HepG2 (cell line): ENCODE results near the gene FDPS. TPM values are rescaled to one million over a fixed set of nuclear protein-coding genes. Genes with fewer than 3 reads are reported as not detected.

ENCODE experiments used
- ADNP ChIP-seq: sonication (generic); formaldehyde crosslinking; IDR thresholded peaks from 2 replicates; pipeline ENCODE4 v1.4.0; 2020; ENCODE audit warnings: missing genetic modification reagents
- ETV6 ChIP-seq: sonication (generic); formaldehyde crosslinking; conservative IDR thresholded peaks from 2 replicates; pipeline ENCODE4 v1.4.0; 2020; ENCODE audit warnings: missing genetic modification reagents
- GABPB1 ChIP-seq: IDR thresholded peaks from 2 replicates; pipeline ENCODE4 v1.6.1; 2016; ENCODE audit warnings: mild to moderate bottlenecking, missing genetic modification reagents, moderate library complexity, missing compliant biosample characterization
- HNRNPK ChIP-seq: fragments of 200-400 bp; formaldehyde crosslinking; IDR thresholded peaks from 2 replicates; pipeline ENCODE4 v1.6.1; 2018; ENCODE audit warnings: low read length, low read depth, moderate library complexity, mild to moderate bottlenecking; ENCODE audit not compliant: poor library complexity, severe bottlenecking
- MED1 ChIP-seq: sonication (generic); formaldehyde crosslinking; IDR thresholded peaks from 2 replicates; pipeline ENCODE4 v1.4.0; 2020; ENCODE audit warnings: missing genetic modification reagents
- MNT ChIP-seq: fragments of 450-650 bp; IDR thresholded peaks from 2 replicates; pipeline ENCODE4 v1.6.1; 2016
- RNF219 ChIP-seq: sonication (generic); formaldehyde crosslinking; IDR thresholded peaks from 2 replicates; pipeline ENCODE4 v1.5.0; 2020; ENCODE audit warnings: mild to moderate bottlenecking, missing genetic modification reagents
- SMC3 ChIP-seq: IDR thresholded peaks from 2 replicates; pipeline ENCODE4 v1.6.1; 2011; ENCODE audit warnings: low read length, improper control_type of control experiment
- TFE3 ChIP-seq: IDR thresholded peaks from 2 replicates; pipeline ENCODE4 v1.6.1; 2016
- ZNF235 ChIP-seq: sonication (generic); formaldehyde crosslinking; IDR thresholded peaks from 2 replicates; pipeline ENCODE4 v1.8.1; 2023; ENCODE audit warnings: mild to moderate bottlenecking, missing genetic modification reagents, borderline replicate concordance
- ZNF367 ChIP-seq: sonication (generic); formaldehyde crosslinking; IDR thresholded peaks from 2 replicates; pipeline ENCODE4 v1.4.0; 2020; ENCODE audit warnings: missing genetic modification reagents, borderline replicate concordance
- ZNF510 ChIP-seq: sonication (generic); formaldehyde crosslinking; IDR thresholded peaks from 2 replicates; pipeline ENCODE4 v1.4.0; 2020; ENCODE audit warnings: low read depth, mild to moderate bottlenecking, missing genetic modification reagents
- ZNF564 ChIP-seq: sonication (generic); formaldehyde crosslinking; IDR thresholded peaks from 2 replicates; pipeline ENCODE4 v1.8.1; 2023; ENCODE audit warnings: mild to moderate bottlenecking, missing genetic modification reagents
- ZNF781 ChIP-seq: sonication (generic); formaldehyde crosslinking; IDR thresholded peaks from 2 replicates; pipeline ENCODE4 v1.5.1; 2020; ENCODE audit warnings: borderline replicate concordance, mild to moderate bottlenecking, missing genetic modification reagents; ENCODE audit errors: not compliant biosample characterization
- ZNF850 ChIP-seq: sonication (generic); formaldehyde crosslinking; conservative IDR thresholded peaks from 2 replicates; pipeline ENCODE4 v1.9.0; 2021; ENCODE audit warnings: mild to moderate bottlenecking, missing genetic modification reagents
- polyA plus RNA-seq, 8 experiments: library from polyadenylated mRNA; depleted of rRNA in 3 of 8; stranded (reverse) in 7 of 8; unstranded in 1 of 8; fragments of >200 nt; fragmentation: Illumina TruSeq in 4 of 8; extraction: Trizol in 4 of 8; gene quantifications; 2 replicates each; pipeline versions ENCODE4 v1.2.1 to v1.2.3, GENCODE V29; 2011 to 2016; ENCODE audit warnings: low read depth in 4 of 8, missing spikeins in 1 of 8, mixed read lengths in 1 of 8; ENCODE audit not compliant: insufficient read depth in 1 of 8
- total RNA-seq, 5 experiments: library from RNA; depleted of rRNA; stranded (reverse); fragments of >200 nt; fragmentation: Illumina TruSeq; extraction: Trizol; gene quantifications; 2 replicates each; pipeline ENCODE4 v1.2.3, GENCODE V29; 2016; ENCODE audit warnings: low read depth in 1 of 5
- TF ChIP-seq, protein P1 (sequence below): sonication (generic); formaldehyde crosslinking; IDR thresholded peaks from 2 replicates; pipeline ENCODE4 v1.5.1; 2020; ENCODE audit warnings: missing genetic modification reagents, mild to moderate bottlenecking, borderline replicate concordance
- TF ChIP-seq, protein P2 (sequence below): sonication (generic); formaldehyde crosslinking; IDR thresholded peaks from 2 replicates; pipeline ENCODE4 v1.5.1; 2020; ENCODE audit warnings: mild to moderate bottlenecking, missing genetic modification reagents, moderate library complexity

The FDPS gene
- total and polyA plus RNA-seq, 2 of the 13 experiments (the other 11 are each of a cell fraction or from before 2014, with no cell fraction given): 264 to 519 TPM

- TF ChIP-seq HNRNPK: peak; percentile 93
- 0 out of 2 replicates have a peak, but pooled peaks have one; percentile 11 for TF ChIP-seq TFE3 (CRISPR knock-in tag)
- TF ChIP-seq ZNF564 (CRISPR knock-in tag): 0 out of 2 replicates have a peak, but pooled peaks have one; percentile 41
- TF ChIP-seq ZNF367 (CRISPR knock-in tag): no peak
- TF ChIP-seq, protein P1, sequence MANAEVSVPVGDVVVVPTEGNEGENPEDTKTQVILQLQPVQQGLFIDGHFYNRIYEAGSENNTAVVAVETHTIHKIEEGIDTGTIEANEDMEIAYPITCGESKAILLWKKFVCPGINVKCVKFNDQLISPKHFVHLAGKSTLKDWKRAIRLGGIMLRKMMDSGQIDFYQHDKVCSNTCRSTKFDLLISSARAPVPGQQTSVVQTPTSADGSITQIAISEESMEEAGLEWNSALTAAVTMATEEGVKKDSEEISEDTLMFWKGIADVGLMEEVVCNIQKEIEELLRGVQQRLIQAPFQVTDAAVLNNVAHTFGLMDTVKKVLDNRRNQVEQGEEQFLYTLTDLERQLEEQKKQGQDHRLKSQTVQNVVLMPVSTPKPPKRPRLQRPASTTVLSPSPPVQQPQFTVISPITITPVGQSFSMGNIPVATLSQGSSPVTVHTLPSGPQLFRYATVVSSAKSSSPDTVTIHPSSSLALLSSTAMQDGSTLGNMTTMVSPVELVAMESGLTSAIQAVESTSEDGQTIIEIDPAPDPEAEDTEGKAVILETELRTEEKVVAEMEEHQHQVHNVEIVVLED: peak; percentile 4; the same call in 1 of the 2 replicates
- TF ChIP-seq ADNP: no peak
- TF ChIP-seq RNF219 (CRISPR knock-in tag): no peak
- peak; percentile 42; the same call in 1 of the 2 replicates for TF ChIP-seq ZNF510
- TF ChIP-seq SMC3: no peak
- no peak for TF ChIP-seq ETV6
- TF ChIP-seq ZNF235: 0 out of 2 replicates have a peak, but pooled peaks have one; percentile 24
- no peak for TF ChIP-seq ZNF850 (CRISPR knock-in tag)
- peak; percentile 53 for TF ChIP-seq MNT
- TF ChIP-seq GABPB1 (CRISPR knock-in tag): peak; percentile 77; the same call in 1 of the 2 replicates
- TF ChIP-seq, protein P2, sequence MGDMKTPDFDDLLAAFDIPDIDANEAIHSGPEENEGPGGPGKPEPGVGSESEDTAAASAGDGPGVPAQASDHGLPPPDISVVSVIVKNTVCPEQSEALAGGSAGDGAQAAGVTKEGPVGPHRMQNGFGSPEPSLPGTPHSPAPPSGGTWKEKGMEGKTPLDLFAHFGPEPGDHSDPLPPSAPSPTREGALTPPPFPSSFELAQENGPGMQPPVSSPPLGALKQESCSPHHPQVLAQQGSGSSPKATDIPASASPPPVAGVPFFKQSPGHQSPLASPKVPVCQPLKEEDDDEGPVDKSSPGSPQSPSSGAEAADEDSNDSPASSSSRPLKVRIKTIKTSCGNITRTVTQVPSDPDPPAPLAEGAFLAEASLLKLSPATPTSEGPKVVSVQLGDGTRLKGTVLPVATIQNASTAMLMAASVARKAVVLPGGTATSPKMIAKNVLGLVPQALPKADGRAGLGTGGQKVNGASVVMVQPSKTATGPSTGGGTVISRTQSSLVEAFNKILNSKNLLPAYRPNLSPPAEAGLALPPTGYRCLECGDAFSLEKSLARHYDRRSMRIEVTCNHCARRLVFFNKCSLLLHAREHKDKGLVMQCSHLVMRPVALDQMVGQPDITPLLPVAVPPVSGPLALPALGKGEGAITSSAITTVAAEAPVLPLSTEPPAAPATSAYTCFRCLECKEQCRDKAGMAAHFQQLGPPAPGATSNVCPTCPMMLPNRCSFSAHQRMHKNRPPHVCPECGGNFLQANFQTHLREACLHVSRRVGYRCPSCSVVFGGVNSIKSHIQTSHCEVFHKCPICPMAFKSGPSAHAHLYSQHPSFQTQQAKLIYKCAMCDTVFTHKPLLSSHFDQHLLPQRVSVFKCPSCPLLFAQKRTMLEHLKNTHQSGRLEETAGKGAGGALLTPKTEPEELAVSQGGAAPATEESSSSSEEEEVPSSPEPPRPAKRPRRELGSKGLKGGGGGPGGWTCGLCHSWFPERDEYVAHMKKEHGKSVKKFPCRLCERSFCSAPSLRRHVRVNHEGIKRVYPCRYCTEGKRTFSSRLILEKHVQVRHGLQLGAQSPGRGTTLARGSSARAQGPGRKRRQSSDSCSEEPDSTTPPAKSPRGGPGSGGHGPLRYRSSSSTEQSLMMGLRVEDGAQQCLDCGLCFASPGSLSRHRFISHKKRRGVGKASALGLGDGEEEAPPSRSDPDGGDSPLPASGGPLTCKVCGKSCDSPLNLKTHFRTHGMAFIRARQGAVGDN (CRISPR knock-in tag): peak; percentile 75
- TF ChIP-seq MED1 (CRISPR knock-in tag): peak; percentile 65
- peak; percentile 40 for TF ChIP-seq ZNF781
These were observed 15.5 kb downstream of the FDPS start (continued) for GRCh38 chr1:155324037-155324716.
